ENCODE measurements around the gene CCND2.
"Not testable (repeated sequence)": the region's sequence is repeated elsewhere in the genome, so short reads cannot be mapped to it uniquely, and the experiment has no call there.

Gene CCND2

DNA sequence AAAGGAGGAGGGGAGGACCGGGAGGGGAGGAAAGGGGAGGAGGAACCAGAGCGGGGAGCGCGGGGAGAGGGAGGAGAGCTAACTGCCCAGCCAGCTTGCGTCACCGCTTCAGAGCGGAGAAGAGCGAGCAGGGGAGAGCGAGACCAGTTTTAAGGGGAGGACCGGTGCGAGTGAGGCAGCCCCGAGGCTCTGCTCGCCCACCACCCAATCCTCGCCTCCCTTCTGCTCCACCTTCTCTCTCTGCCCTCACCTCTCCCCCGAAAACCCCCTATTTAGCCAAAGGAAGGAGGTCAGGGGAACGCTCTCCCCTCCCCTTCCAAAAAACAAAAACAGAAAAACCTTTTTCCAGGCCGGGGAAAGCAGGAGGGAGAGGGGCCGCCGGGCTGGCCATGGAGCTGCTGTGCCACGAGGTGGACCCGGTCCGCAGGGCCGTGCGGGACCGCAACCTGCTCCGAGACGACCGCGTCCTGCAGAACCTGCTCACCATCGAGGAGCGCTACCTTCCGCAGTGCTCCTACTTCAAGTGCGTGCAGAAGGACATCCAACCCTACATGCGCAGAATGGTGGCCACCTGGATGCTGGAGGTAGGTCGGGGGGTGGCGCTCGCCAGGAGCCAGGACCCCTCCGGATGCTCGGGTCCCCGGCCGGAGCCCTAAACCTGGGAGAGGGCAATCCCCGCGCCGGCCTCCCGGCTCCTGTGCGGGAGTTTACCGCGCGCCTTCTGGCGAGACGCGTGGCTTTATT lies at the start of gene CCND2:
Gene CCND2, plus strand, starts transcription at position 111 of the 744 bp plus-strand sequence. Its CDS starts 279 bp downstream, at position 390.
- no peak for DNase-seq (ENCODE audit: low read depth, low spot score)

DNA sequence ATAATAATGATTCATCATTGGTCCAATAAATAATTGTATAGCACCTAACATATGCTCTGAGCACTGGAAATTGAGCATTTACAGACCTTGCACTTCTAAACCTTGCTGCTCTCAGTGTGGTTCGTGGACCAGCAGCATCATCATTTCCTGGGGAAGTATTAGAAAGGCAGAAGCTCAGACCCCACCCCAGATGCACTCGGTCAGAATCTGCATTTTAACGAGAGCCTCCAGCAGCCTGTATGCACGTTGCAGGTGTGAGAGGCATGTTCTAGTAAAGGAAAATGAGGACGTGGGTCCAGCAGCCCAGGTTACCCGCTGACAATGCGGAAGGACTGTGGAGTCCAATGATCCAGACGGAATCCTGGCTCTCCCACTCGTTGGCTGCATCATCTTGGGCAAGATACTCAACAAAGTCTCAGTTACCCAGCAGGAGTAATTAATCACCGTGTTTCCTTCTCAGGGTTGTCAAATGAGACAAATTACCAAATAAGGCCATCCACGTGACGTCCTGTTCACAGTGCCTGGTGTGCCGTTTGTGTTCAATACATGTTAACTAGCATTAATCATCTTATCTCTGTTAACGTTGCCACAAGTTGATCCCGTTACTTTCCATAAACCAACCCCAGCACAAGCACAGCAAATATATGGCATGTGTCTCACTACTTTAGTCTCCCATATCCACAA lies 49.2 kb upstream of the CCND2 start:
- DNase-seq (ENCODE audit: low read depth, low spot score) = no peak

DNA sequence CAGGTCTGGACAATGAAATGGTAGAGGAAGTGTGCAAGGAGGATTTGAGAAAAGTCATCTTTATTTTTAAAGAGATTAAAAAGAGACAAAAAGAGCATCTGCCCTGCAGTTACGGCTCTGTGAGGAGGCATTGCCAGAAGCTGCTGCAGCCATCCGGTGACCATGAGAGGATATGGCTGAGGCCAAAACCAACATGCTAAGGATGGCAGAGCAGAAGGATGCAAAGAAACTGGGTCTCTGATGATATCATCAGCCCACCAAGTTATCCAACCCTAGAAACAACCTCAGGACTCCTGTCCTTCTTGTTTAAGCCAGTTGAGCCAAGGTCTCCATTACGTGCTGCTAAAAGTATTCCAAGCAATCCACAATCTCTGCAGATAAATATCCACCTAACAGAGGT lies 48.0 kb upstream of the CCND2 start:
- no peak for DNase-seq (ENCODE audit: low read depth, low spot score)

DNA sequence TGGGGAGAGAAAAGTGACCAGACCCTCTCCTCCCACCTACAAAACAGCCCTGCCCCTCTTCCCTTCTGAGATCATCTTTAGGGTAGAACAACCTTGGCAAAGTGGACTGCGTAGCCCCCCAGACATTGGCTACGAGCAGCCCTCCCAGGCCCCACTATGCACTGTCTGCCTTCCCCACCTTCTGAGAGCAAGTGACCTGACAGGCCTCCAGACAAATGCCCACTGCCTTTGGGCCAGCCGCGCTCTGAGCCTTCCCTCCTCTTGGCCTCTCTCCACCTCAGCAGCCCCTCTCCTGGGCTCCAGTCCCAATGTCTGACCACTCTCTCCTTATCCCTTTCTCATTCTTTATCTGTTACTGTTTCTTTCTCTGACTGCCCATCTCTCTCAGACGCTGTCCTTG lies 46.5 kb upstream of the CCND2 start:
- no peak for DNase-seq (ENCODE audit: low read depth, low spot score)

DNA sequence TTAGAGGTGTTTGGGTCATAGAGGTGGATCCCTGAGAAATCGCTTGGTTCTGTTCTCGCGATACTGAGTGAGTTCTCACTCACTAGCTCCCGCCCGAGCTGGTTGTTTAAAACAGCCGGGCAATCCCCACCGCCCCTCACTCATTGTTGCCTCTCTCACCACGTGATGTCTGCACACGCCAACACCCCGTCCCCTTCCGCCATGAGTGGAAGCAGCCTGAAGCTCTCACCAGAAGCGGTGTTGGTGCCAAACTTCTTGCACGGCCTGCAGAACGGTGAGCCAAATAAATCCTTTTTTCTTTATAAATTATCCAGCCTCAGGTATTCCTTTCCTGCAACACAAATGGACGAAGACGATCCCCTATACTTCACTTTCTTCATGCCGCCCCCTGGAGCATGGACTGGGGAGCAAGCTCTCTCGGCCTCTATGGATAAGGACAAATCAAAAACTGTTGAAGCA lies 45.4 kb upstream of the CCND2 start:
- DNase-seq (ENCODE audit: low read depth, low spot score) = no peak

DNA sequence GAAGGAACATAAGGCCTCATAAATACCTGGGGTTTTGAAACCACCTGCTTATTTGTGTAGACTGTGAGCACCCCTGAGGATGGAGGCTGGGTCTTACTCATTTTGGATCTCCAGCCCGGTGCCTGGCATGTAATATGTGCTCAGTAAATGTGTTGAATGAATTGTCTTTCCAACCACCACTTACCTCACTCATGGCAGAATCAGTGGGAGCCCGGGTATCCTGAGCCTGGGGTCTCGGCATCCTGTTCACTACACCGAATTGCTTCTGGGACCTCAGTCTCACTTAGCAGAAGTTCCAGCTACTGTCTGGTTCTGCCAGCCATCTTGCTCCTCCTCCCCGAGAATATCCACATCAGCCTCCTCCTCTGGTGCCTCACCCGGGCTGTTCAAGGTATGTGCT lies 43.0 kb upstream of the CCND2 start:
- no peak for DNase-seq (ENCODE audit: low read depth, low spot score)

DNA sequence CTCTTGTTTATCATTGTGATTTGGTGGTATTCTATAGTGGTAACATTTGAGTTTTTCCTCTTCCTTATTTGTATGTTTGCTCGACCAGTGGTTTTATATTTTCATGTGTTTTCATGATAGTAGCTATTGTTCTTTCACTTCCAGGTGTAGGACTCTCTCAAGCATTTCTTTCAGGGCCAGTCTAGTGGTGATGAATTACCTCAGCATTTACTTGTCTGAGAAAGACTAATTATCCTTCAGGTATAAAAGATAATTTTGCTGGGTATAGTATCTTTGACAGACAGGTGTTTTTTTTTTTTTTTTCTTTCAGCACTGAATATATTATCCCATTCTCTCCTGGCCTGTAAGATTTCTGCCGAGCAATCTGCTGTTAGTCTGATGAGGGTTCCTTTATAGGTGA lies 35.0 kb upstream of the CCND2 start:
- no peak for DNase-seq (ENCODE audit: low read depth, low spot score)

DNA sequence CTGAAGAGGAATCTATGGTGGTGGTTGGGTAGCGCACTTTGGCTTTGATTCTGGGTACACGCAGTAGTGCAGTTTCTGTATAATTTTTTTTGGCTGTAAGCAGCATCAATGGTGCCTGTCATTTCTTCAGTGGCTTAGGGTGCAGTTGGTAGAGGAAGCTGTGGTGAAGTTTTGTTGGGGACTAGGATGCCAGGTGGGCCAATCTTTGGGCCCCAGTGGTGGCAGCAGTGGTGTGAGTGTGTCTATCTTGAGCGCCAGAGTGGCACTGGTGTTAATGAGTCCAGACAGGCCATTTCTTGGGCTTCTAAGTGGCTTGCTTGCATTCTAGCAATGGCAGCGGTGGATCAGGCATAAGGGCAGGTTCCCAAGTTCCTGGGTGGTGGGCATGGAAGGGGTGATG lies 33.8 kb upstream of the CCND2 start:
- no peak for DNase-seq (ENCODE audit: low read depth, low spot score)

DNA sequence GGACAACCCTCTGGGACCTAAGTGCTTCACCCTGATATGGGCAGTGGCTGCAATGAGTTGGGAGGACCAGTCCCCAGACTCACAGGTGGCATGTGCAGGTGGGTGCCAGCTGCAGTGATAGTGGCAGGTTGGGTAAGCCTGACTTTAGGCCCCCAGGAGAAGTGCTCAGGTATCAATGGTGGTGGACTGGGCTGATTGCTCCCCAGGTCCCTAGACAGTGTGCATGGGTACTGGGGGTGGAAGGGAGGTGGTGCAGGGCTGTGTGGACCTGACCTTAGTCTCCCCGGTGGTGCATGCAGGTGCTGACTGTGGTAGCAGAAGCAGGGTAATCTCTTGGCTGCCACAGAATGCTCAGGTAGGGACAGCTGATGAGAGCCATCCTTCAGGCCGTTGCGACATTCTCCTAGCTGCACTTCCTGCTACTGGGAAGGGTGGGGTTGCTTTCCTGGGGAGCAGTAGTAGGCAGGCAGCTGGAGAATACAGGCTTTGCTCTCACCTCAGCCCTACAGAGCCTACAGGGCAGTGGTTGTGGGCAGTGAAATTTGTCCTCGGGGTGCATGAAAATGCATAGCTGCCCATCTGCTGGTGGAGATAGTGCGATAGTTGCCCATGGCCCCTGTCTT lies 33.3 kb upstream of the CCND2 start:
- DNase-seq (ENCODE audit: low read depth, low spot score) = no peak

DNA sequence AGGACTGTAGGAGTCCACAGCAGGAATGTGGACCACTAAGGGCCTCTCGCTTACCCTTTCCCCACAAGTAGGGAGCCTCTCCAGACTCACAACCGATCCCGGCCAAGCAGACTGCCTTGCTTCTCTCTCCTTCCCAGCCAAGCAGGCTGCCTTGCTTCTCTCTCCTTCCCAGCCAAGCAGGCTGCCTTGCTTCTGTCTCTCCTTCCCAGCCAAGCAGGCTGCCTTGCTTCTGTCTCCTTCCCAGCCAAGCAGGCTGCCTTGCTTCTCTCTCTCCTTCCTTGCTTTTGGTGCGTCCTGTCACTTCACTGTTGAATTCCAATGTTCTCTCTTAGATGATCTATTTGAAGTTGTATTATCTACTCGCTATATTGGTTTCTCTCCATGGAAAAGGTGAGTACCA lies 32.6 kb upstream of the CCND2 start:
- no peak for DNase-seq (ENCODE audit: low read depth, low spot score)

DNA sequence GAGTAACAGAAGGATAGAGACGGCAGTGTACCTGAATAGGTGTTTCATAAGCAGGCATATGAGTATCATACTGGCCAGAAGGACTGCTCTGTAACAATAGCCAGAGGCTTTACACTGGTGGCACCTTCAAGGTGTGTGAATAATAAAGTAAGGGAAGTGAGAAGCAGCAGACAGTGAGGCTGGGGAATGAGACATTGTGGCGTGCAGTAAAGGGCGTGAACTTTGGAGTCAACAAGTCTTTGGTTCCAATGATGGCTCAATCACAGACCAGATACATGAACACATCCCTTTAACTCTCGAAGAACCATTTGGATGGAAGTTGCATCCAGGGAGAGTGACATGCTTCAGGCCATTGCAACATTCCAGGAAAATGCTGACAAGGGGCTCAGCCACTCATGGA lies 32.0 kb upstream of the CCND2 start:
- DNase-seq (ENCODE audit: low read depth, low spot score) = no peak

DNA sequence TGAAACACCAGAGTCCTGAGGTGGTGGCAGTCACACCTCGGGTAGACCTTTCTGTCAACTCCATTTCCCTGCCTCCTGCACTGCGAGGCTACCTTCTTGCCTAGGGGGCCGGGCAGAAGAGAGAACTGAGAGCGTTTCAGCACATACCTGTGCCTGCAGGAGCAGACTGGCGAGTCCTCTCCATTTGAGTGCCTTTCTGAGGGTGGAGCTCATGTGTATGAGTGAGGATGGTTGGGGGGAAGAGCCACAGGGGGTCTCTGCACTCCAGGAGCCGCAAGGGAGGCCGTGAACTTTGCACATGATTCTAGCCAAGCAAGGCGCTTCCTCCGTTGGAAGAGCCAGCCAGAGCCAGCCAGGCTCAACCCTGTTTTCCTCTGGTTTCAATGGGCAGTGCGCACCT lies 31.0 kb upstream of the CCND2 start:
- DNase-seq (ENCODE audit: low read depth, low spot score) = no peak

DNA sequence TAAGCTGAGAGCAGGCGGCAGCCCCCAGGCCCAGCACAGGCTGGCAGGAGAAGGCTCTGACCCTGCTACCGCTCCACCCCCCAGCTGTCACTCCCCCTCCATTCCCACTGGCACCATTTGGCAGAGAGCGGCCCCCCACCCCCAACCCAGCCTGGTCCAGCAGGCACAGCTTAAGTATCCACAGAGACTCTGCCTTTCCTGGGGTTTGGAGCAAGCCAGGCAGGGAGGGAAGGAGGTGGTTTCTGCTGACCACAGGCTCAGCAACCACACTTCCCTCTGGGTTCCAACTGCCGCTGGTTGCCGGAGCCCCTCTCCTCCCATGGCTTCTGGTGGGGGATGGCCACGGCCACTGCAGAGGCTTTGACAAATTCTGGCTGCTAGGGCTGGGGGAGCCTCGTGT lies 30.5 kb upstream of the CCND2 start:
- no peak for DNase-seq (ENCODE audit: low read depth, low spot score)

DNA sequence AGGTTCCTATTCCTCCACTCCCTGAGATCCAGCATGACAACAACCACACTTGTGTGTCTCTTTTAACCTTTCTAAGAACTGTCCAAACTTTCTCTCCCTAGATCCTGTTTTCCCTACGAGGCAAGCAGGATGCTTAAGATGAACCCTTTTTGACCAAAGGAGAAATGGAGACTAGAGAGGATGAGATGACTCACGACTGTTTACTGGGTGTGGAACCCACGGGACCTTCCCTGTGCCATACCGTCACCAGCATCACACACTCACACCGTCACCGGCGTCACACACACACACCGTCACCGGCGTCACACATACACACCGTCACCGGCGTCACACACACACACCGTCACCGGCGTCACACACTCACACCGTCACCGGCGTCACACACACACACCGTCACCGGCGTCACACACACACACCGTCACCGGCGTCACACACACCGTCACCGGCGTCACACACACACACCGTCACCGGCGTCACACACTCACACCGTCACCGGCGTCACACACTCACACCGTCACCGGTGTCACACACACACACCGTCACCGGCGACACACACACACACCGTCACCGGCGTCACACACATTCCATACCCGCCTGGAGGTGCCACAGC lies 30.0 kb upstream of the CCND2 start:
- not testable (repeated sequence) for DNase-seq (ENCODE audit: low read depth, low spot score)

DNA sequence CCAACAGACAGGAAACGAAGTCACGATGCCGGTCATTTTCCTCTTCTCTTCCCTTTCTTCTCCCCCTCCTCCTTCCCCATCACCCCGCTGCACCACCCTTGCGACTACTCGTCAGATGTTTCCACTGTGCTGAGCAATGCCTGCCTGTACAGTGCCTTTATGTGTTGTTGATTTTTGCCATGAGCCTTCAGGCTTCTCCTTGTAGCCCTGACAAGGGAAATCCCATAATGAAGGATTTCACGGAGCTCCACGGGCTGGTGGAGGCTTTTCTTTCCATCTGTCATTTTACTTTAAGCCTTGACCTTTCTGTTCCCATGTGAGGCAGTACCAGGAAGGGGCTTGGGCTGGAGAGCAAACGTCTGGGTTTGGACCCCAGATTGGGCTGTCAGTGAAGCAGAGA lies 28.7 kb upstream of the CCND2 start:
- DNase-seq (ENCODE audit: low read depth, low spot score) = no peak

DNA sequence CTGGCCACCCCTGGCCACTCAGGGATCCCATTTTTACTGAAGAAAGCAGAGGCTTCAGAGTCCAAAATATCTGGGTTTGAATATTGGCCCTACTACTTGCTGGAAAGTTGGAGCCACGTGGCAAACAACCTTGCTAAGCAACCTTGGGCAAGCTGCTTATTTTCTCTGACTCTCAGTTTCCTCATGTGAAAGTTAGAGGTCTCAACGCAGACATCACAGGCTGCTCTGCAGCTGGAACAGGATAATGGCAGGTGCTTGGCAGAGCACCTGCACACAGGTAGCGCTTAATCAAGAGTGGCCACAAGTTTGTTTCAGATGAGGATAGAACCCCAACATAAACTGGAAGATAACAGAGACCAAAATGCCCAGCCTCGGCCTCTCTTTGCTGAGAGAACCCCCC lies 28.1 kb upstream of the CCND2 start:
- DNase-seq (ENCODE audit: low read depth, low spot score) = no peak

DNA sequence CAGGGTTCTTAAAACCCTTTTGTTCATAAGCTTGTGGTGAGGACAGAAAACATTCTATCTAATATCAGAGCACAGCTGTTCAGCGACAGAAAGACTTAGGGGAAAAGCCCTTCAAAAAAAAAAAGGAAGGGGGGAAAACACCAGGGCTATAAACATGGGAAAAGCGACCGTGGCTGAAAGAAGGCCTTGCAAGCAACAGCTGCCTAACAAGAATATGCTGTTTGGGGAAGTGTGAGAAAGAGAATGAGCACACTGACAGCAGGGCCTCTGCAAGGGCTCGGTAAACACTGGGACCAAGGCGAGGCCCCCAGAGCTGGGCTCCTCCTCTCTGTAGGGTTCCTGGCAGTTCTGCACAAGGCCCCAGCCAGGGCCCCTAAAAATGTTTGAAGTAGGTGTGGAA lies 27.4 kb upstream of the CCND2 start:
- DNase-seq (ENCODE audit: low read depth, low spot score) = no peak

DNA sequence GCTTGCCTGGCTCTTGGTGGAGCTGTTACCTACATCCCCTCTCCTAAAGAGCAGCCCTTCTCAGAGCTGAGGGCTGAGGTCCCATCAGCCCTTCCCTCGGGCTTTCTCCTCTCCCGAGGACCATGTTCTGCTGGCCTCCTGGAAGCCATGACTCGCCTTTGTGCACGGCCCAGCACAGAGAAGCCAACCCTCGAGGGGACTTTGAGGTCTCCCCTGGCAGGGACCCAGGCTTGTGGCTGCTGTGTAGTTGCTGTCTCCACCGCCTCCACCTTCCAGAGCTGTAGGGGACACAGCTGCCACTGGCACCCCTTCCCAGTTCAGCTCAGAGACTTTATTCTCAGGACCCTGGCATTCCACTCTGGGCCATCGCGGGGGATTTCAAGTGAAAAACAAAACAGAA lies 22.9 kb upstream of the CCND2 start:
- no peak for DNase-seq (ENCODE audit: low read depth, low spot score)

DNA sequence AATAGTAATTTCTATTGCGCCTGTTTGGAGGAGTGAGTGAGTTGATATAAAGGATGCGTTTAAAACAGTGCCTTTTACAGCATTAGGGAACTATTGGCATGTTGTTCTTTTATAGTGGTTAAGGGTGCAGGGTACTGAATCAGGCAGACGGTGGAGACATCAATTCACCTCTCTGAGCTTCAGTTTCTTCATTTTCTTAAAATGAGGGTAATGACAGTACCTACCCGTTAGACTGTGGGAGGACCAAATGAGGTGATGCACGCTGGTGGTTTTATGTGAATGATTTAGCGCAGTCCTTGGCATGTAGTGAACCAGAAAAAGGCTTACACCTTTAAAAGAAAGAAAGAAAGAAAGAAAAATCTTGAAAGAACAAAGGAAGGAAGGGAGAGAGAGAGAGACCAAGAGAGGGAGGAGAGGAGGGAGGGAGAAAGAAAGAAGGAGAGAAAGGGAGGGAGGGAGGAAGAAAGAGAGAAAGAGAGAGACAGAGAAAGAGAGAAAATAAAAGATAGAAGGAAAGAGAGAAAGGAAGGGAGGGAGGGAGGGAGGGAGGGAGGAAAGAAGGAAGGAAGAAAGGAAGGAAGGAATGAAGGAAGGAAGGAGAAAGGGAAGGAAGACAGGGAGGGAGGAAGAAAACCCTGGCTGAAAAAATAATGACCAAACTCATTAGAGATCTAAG lies 22.2 kb upstream of the CCND2 start:
- no peak for DNase-seq (ENCODE audit: low read depth, low spot score)

DNA sequence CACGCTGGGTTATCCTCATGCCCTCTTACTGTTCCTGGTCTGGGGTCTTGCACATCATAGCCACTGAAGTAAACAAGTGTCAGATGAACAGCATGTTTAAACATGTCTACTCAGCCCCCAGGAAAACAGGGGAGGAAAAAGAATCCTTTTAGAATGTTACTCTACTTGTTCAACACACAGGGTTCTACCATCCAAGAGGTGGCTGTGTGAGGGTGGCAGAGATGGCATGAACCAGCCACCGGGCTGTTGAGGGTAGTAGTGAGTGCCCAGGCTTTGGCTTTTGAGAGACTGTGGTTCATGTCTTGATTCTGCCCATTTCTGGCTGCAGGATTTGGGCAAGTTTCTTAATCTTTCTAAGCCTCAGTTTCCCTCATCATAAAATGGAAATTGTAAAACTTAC lies 21.6 kb upstream of the CCND2 start:
- no peak for DNase-seq (ENCODE audit: low read depth, low spot score)

DNA sequence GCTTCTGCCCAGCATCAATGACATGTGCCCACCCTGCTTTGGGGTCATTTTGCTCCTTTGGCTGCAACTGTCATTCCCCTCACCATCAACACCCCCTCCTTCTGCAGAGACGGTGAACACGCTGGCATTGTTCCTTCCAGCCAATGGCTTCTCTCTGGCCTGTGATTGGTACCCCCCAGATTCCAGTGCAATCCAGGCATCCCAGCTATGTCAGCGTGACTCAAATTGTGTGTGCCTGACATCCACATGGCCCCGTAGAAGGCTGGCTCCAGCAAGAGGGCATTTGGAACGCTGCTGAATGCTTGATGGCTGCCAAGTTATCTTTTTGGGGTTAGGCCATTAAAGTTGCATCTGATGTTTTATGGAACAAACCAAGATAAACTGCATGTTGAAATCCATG lies 21.0 kb upstream of the CCND2 start:
- no peak for DNase-seq (ENCODE audit: low read depth, low spot score)

Measured in smooth muscle cell of the brain vasculature (primary cell).